ENCODE measurements around the gene ZIC3.
"Not testable (repeated sequence)": the region's sequence is repeated elsewhere in the genome, so short reads cannot be mapped to it uniquely, and the experiment has no call there.

ZIC3 gene

GRCh38 chrX:137549851-137550664 is 15.9 kb upstream of the ZIC3 start:
- in situ Hi-C loops (cut with MboI; ENCODE audit: low sequenced_read_pairs, unreplicated experiment): no loop called here
- no peak for DNase-seq (ENCODE audit: low spot score)
- no peak for TF ChIP-seq CTCF (IDR thresholded peaks at IDR 0.05; ENCODE audit: borderline replicate concordance, control extremely low read depth, extremely low read depth, insufficient read depth, missing control alignments)

GRCh38 chrX:137550665-137551261 is 15.2 kb upstream of the ZIC3 start:
- no peak for TF ChIP-seq CTCF (IDR thresholded peaks at IDR 0.05; ENCODE audit: borderline replicate concordance, control extremely low read depth, extremely low read depth, insufficient read depth, missing control alignments)
- in situ Hi-C loops (cut with MboI; ENCODE audit: low sequenced_read_pairs, unreplicated experiment): no loop called here

GRCh38 chrX:137552098-137552497 is 13.8 kb upstream of the ZIC3 start:
- in situ Hi-C loops (cut with MboI; ENCODE audit: low sequenced_read_pairs, unreplicated experiment): not testable (repeated sequence)

More at GRCh38 chrX:137550665-137551261, 15.2 kb upstream of the ZIC3 start:
- no peak for DNase-seq (ENCODE audit: low spot score)

GRCh38 chrX:137562096-137562495 is 3.8 kb upstream of the ZIC3 start:
- in situ Hi-C loops (cut with MboI; ENCODE audit: low sequenced_read_pairs, unreplicated experiment): no loop called here
- no peak for TF ChIP-seq CTCF (IDR thresholded peaks at IDR 0.05; ENCODE audit: borderline replicate concordance, control extremely low read depth, extremely low read depth, insufficient read depth, missing control alignments)

More at GRCh38 chrX:137552098-137552497, 13.8 kb upstream of the ZIC3 start:
- not testable (repeated sequence) for DNase-seq (ENCODE audit: low spot score)

GRCh38 chrX:137563681-137564651 is 2.0 kb upstream of the ZIC3 start:
- no peak for TF ChIP-seq CTCF (IDR thresholded peaks at IDR 0.05; ENCODE audit: borderline replicate concordance, control extremely low read depth, extremely low read depth, insufficient read depth, missing control alignments)

More at GRCh38 chrX:137562096-137562495, 3.8 kb upstream of the ZIC3 start:
- no peak for DNase-seq (ENCODE audit: low spot score)

GRCh38 chrX:137565318-137565904 is 516 bp upstream of the ZIC3 start:
- no peak for TF ChIP-seq CTCF (IDR thresholded peaks at IDR 0.05; ENCODE audit: borderline replicate concordance, control extremely low read depth, extremely low read depth, insufficient read depth, missing control alignments)
- DNase-seq (ENCODE audit: low spot score): no peak
- in situ Hi-C loops (cut with MboI; ENCODE audit: low sequenced_read_pairs, unreplicated experiment): no loop called here

More at GRCh38 chrX:137563681-137564651, 2.0 kb upstream of the ZIC3 start:
- in situ Hi-C loops (cut with MboI; ENCODE audit: low sequenced_read_pairs, unreplicated experiment): no loop called here
- DNase-seq (ENCODE audit: low spot score): no peak
